Globus pallidus (tissue), 1 donor: Measurements from ENCODE around the gene REL.
"Not testable (repeated sequence)": the region's sequence is repeated elsewhere in the genome, so short reads cannot be mapped to it uniquely, and the experiment has no call there.

Experiments
- DNase-seq: peaks from one replicate; pipeline ENCODE4 v3.0.0-alpha.2; 2015; ENCODE audit warnings: low spot score

Gene REL

DNA sequence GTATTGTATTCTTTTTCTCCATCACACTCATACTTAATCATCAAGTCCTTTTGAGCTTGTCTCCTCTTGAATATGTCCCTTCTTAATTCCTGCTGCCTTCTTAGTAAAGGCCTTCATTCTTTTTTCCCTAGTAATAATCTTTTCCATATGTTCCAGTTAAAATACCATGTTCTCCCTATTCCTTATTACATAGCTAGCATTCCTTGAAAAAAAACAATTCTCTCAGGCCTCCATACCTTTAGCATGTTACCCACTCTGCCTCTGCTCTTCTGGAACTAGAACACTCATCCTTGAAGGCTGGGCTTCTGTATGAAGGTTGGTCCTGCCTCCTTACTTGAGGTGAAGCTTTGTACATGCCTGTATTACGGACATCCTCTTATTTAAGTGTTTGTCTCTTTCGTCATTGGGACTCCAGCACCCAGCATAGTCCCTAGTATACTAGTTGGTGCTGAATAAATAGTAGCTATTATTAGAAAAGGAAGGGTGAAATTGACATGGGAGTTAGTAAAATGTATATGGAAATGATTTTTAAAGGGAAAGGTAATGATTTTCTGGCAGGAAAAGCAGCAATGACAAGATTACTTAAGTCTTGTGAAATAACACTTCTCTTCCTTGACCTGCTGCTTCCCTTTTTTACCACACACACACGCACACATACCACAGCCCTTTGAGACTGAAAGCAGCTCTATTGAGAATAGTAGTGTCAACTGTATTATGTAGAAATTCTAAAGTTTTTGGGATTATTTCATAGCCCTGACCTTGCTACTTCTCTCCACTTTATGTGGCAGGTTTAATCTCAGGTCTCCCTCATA is 45.6 kb downstream of the REL start:
- peak; percentile 15 for DNase-seq

- DNase-seq = not testable (repeated sequence)
Measured at GRCh38 chr2:60932061-60932460, 50.7 kb downstream of the REL start.

GRCh38 chr2:60932954-60933353 is 51.6 kb downstream of the REL start:
- DNase-seq = no peak

GRCh38 chr2:60934165-60934722 is 52.9 kb downstream of the REL start:
- DNase-seq = no peak

DNA sequence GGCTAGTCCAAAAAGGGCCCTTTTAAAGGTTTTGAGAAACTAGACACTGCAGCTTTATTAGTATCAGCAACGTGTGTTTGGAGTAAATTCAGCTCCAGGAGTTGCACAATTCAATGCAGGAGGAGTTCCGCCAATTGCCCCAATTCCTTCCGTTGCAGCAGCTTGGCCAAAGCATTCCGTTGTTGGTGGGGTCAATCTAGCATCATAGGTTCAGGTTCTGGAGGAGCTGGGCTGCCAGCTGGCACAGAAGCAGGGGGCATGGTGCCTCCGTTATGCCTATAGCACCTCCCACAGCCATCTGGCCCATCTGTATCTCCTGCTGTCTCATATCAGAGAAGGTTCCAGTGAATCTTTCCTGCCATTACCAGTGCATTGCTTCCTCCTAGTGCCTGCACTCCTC is 55.4 kb downstream of the REL start:
- DNase-seq = no peak

- DNase-seq = no peak
Measured at GRCh38 chr2:60938301-60938700, 56.9 kb downstream of the REL start.

- no peak for DNase-seq
Measured at GRCh38 chr2:60939622-60940021, 58.2 kb downstream of the REL start.

- DNase-seq = no peak
Measured at GRCh38 chr2:60945341-60945740, 64.0 kb downstream of the REL start.

DNA sequence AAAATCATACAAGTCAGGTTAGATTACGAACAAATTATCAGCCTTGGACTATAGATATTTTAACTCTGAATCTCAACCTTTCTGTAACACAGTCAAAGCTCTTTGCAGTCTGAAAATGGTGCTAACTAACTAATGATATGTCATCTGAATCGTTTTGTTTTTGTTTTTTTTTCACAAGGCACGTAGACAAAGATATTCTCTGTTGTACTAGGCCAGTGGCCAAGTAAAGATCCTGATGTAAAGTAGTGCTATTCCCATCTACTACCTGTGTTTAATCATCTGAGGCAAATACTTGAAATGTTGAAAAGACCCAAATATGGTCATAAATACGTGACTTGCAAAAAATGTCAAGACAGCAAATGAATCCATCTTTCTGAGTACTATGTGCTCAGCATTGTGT is 65.7 kb downstream of the REL start:
- DNase-seq = no peak

GRCh38 chr2:60948161-60948560 is 66.8 kb downstream of the REL start:
- no peak for DNase-seq

DNA sequence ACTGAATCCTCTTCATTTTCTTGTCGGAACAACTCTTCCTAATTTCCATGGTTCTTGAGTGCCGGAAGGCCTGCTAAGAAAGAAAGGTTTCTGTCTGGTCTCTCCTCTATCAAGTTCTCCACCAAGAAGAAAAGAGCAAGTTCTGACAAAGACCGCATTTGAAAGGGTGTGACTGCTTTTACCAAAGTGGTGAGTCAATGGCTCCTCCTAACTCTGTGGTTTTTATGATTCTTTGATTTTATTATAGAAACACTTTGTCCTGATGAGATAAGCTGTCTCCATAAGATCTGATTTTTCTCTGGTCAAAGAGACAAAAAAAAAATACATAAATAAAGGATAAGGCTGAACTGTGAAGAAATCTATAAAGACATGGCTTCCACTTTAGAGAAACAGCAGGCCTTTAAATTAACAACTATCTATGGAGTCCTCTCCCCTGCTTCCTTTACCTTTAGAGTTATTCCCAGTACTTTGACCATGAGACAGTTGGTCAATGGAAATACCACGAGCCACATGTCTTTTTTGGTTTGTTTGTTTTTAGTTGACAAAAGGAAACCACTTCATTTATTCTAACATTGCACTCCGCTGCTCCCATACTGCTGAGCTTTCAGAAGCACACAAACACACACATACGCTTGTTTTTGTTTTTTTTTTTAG is 67.7 kb downstream of the REL start:
- no peak for DNase-seq

DNA sequence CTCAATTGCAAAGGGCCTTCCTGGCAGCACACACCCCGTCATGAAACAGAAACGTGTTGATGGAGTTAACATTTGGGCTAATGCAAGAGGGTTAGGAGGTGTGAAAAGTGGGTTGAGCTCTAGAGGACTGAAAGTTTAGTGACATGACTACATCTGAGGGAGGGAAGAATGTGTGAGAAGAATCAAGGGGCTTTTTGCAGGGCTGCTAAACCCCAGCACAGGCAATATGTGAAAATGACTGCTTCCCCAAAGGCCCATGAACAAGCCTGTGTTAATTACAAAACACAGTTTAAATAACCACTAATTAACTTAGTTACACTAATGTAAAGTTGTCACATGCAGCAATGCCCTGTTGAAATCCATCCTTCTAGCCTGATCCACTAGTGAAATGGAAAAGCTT is 72.8 kb downstream of the REL start:
- no peak for DNase-seq

DNA sequence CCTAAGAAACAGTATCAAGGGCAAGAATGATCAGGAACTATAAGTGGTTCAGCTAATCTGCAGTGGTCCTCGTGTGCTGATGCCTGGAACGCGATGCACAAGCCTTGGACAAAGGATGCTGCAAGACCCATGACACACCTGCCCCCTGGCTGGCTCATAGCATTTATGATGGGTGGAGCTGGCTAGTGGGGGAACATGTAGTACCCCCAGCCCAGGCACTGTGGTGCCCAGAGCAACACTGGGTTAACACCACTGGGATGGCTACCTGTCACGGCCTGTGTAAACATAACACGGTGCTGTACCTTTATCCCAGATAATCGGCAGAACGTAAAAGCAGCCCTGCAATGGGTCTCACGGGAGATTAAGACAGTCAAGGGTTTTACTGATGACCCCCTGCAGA is 75.8 kb downstream of the REL start:
- no peak for DNase-seq

- no peak for DNase-seq
Measured at GRCh38 chr2:60957643-60958042, 76.3 kb downstream of the REL start.

DNA sequence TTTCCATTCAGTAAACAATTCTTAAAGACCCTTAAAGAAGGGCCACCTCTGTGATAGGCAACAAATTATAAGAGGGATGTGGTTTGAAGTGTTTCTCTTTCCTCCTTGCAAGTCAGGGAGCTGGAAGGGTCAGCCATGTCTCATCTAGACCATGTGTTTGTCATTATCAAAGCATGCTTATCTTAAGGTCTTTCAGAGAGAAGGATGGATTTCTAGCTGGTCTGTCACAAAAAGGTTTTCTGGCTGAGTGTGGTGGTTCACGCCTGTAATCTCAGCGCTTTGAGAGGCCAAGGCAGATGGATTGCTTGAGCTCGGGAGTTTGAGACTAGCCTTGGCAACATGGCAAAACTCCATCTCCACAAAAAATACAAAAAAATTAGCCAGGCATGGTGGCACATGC is 77.0 kb downstream of the REL start:
- DNase-seq = no peak

DNA sequence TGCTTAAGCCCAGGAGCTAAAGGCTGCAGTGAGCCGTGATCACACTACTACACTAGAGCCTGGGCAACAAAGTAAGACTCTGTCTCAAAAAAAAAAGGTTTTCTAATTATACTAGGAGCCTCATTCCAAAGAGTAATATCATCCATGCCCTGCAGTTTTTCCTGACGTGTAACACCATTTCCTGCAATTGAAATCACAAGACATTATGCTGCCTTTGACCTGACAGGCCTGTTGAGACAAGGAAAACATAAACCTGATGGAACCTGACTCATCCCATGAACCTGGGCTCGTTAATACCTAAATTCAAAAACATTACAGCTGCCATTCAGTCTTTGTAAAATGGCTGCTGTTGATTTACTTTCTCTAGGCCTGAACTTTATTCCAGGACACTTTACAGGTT is 77.4 kb downstream of the REL start:
- no peak for DNase-seq

DNA sequence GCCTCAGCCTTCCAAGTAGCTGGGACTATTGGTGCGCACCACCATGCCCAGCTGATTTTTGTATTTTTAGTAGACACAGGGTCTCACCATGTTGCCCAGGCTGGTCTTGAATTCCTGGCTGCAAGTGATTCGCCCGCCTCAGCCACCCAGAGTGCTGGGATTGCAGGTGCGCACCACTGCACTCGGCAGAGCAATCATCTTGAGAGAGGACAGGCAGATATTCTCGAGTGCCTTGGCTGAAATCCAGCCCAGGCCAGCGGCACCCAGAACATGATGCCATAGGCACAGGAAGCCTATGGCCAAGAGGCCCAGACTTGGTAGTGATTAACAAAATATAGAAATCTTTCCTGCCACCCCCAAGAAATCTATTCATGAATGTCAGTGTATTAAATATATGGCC is 78.1 kb downstream of the REL start:
- DNase-seq = no peak

GRCh38 chr2:60960706-60961105 is 79.3 kb downstream of the REL start:
- no peak for DNase-seq

DNA sequence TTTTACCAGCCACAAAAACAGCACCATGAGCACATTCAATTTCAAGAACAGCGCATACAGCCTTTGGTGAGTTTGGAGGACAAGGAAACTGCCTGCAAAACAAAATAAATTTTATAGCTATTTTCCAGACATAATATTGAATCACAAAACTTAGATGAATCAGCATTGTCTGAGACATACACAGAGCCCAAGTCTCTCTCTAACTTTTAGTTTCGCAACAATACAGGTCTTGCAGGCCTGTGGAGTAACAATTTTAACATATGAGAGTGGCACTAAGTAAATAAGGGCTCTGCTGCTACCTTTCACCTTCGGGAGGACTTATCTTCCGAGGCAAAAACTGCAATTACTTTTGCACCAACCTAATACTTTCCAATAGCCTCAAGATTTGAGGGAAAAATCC is 80.1 kb downstream of the REL start:
- DNase-seq = no peak

DNA sequence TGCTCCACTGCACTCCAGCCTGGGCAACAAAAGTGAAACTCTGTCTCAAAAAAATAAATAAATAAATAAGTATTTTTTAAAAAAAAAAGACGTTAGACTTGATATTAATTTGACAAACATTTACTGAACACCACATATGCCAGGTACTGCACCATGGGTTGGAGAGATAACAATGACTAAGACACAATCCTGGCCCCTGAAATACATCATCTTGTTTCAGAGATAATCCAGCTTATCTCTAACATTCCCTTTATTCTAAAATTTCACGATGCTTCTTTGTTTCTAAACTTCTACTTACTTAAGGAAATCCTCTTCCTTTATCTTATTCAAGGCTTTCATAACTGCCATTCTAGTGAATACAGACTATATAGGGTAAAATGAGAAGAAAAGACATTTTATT is 81.2 kb downstream of the REL start:
- no peak for DNase-seq

- no peak for DNase-seq
Measured at GRCh38 chr2:60963190-60963589, 81.8 kb downstream of the REL start.

- DNase-seq = no peak
Measured at GRCh38 chr2:60964651-60965498, 83.5 kb downstream of the REL start.

GRCh38 chr2:60965499-60965785 is 84.1 kb downstream of the REL start:
- DNase-seq = no peak
